LHCN-M2 (cell line): ENCODE results near the gene ID3. TPM values are rescaled to one million over a fixed set of nuclear protein-coding genes. Genes with fewer than 3 reads are reported as not detected.

Experiments
- DNase-seq: peaks from one replicate; pipeline ENCODE4 v3.0.0-alpha.2; 2012; ENCODE audit warnings: low read depth
- total RNA-seq: library from RNA; depleted of rRNA; stranded (reverse); fragments of >200 nt; gene quantifications from 2 replicates; pipeline ENCODE4 v1.2.3, GENCODE V29; 2014

The ID3 gene
- total RNA-seq, 1 experiment from 2014 or later, result 335 TPM

DNA sequence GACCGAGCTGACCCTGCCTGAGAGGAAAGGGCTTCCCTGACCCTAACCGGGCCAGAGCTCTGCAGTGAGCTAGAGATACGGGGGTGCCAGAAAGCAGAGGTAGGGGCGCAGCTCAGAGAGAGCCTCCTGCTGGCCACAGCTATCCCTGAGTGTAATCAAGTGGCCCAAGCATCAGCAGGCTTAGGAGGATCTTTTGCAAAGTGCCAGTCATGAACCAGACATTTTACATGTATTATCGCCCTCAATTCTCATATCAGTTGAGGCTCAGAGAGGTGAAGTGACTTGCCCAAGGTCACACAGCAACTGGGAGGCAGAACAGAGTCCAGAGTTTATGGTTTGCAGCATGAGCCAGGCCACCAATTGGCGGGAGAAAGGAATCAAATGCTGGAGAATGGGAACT lies 7.0 kb upstream of the ID3 start:
- no peak for DNase-seq

DNA sequence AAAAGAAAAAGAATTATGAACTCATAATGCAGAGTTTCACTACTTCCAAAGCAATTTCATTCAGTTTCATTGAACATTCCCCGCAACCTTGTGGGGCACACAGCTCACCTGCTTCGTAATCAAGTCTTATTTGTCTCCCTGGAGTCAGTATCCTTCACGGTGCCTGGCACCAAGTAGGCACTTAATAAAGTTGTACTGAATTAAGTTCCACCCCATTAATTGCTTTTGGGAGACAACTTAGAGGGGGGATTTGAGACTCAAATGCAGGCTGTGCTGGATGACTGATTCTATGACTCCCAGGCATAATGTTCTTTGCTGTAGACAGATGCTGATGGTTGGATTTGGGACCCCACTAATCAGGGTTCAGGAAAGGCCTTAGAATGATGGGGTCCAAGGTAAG lies 6.5 kb upstream of the ID3 start:
- DNase-seq, result no peak

DNA sequence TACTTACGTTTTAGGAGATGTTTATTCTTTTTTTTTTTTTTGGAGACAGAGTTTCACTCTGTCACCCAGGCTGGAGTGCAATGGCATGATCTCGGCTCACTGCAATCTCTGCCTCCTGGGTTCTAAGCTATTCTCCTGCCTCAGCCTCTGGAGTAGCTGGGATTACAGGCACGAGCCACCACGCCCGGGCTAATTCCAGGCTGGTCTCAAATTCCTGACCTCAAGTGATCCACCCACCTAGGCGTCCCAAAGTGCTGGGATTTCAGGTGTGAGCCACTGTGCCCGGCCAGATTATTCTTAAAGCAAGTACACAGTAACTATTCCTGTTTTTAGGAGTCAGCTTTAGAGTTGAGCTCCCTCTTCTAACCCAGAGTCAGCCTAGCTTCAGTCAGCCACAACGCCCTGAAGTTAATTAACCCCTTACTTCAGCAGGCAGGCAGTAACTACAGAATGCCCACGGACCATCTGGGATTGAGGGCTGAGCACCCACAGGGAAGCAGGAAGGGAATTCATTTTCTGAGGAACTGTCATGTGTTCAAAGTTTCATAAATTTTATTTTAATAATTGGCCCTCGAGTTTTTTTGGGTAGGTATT lies 5.3 kb upstream of the ID3 start:
- no peak for DNase-seq

DNA sequence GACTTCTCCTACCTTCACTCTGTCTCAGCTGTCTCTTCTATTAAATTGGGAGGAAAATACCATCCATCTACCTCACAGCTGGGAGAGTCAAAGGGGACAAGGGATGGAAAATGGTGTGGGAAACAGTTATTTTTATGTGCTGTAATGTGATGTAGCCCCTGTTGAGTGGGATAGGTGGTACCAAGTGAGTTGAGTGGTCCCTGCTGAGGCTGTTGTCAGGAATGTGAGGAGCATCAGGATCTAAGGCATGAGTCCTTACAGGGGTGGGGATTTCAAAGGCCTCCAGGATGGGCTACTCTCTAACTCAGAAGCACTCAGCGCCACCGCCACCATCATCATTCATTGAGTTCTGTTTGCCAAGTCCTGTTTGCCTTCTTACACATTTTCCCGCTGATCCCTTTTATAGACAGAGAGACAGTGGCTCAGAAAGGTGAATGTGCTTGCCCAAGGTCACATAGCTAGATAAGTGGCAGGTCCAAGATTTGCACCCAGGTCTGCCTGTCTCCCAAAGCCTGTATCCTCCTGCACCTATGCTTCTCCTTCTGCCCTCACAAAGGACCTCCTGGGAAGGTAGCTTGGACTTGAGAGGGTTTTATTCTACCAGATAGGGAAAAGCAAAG lies 4.6 kb upstream of the ID3 start:
- DNase-seq, result no peak

DNA sequence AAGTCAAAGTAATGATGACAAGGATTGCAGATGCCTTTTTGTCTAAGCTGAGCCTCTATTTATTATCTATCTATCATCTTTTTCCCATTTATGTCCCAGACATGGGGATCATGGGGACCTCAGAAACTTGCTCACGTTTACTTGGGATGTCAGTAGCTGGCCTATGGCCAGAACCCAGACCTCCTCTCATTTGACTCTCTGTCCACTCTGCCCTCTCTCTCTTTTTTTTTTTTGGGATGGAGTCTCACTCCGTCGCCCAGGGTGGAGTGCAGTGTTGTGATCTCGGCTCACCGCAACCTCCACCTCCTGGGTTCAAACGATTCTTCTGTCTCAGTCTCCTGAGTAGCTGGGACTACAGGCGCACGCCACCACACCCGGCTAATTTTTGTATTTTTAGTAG lies 3.7 kb upstream of the ID3 start:
- no peak for DNase-seq

DNA sequence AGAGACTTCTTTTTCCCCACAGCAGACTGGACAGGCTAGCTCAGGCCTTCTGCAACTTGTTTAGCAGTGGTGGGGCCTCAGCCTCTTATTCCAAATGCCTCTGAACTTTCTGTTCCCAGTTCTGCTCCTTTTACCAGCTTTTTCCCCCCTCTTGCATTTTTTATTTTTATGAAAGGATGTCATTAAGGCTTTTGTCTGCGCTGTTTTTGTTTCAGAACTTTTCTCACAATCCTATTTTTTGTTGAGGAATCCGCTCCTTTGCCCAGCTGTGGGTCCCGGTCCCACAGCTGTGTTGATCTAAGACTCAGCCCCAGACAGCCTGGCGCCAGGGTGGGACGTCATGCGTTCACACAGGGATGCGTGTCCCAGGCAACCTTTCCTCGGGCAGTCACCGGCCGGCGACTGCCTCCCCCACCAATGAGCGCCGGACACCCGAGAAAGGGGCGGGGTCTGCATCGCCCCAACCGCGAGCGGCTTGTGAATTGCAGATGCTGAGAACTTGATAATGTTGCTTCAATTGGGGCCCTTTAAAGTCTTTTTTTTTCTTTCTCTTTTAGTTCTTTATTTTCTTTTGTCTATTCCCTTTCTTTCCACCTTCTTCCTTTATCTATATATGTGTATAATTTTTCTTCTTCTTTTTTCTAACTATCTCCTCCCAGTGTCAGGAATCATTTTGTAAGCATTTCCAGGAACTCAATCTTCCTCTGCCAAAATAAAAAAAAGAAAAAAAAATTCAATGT lies 3.0 kb upstream of the ID3 start:
- DNase-seq, result peak; percentile 99

DNA sequence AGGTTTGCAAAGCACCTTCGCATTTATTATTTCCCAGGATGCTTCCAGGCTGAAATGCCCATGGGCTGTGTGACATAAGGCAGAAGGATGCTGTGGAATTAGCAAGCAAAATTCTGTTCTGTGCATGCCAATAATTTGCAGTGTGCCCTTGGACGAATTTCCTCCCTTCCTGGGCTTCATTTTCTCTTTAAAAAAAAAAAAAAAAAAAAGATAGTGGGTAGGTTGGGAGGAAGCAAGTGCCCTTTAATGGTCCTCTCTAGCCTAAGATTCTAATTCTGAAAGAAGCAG lies 2.5 kb upstream of the ID3 start:
- DNase-seq, result no peak

DNA sequence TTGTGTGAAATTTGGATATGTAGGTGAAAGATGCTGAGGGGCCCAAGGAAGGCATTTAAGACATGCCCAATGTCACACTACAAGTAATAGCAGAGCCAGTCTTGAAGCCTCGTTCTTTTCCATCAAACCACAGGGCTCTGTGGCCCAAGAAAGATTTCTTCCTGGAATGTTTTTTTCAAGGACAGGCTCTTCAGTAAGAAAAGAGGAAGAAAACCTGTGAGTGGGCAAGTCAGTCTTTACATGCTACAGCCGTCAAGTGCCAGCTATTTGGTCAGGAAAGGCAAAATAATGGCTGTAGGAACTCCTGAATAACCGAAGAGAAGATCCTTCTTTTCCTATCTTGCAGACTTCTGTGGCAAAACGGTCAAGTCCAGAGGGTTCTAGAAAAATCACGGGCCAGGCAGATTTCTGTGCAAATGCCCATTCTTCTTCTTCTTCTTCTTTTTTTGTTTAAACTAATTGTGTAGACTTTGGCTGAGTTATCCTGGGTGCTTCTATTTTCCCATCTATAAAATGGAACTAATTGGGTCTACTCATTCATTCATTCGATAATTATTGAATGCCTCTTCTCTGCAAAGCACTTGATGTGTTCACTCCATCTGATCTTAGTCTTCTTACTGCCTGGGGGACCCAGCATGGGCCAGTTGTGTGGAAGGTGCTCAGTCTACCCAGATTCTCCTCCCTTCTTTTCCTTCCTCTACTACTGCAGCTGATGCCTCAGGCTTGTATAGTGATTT lies 1.9 kb upstream of the ID3 start:
- no peak for DNase-seq

DNA sequence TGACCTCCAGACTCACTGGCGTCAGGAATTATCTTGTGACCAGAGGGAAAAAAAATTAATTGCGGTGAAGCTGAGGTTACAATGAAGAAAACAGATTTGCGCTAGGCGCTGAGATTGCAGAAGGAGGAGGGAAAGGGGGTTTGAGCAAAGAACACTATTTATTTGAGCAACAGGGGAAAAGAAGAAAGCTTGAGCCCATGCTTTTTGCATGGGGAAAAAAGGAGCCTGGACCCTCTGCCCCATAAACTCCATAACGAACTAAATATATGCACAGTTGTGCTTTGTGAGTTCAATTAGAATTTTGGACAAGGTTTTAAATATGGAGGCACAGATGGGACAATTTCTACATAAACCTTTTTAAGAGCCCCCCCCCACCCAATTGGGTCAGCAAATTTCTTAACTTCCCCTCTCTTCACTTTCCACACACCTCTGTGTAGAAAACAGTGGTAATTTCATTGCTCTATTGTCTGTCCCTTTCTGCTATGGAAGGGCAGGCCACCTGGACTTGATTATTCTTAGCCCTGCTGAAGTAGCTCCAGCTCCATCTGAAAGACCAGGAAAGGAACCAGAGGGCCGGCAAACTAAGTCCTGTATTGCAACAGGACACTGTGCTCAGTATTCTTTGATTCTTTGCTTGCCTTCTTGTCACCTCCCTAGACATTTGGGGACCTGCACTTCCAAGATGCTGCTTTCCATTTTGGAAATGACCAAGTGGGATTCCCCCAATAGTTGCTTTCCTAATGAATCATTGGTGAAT lies 862 bp upstream of the ID3 start:
- DNase-seq, result no peak

DNA sequence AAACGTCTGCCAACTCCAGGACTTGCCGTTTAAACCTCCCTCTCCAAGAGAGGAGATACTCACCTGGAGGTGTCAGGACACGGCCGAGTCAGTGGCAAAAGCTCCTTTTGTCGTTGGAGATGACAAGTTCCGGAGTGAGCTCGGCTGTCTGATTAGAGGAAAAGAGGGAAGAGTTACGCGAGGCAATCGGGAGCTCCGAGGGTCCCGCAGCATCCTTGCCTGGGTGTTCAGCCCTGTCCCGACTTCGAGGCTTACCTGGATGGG lies 497 bp downstream of the ID3 start:
- no peak for DNase-seq

DNA sequence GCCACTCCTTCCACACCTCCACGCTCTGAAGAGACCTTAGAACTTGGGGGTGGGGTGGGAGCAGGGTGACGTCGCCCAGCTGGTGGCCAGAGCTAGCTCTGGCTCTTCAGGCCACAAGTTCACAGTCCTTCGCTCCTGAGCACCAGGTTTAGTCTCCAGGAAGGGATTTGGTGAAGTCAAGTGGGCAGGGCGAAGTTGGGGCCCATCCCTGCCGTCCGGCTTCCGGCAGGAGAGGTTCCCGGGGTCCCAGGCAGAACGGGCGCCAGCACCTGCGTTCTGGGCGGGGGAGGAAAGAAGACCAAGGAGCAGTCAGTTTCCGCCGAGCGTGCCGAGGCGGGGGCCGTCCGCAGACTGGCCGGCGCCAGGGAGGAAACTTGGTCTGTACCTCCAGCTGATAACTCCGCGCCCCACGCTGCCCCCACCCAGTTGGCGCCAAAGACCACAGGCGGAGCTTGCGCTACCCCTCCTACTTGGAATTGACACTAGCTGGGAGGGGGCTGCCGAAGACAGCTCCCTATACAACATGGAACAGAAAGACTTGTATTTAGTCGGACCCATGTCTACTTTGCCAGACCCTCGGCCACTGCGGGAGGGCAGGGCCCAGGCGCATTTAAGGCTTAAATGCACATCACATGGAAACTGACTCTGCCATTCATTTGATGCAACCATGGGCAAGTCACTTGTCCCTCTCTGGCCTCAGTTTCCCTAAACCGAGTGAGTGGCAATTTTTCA lies 995 bp downstream of the ID3 start:
- peak; percentile 68 for DNase-seq

DNA sequence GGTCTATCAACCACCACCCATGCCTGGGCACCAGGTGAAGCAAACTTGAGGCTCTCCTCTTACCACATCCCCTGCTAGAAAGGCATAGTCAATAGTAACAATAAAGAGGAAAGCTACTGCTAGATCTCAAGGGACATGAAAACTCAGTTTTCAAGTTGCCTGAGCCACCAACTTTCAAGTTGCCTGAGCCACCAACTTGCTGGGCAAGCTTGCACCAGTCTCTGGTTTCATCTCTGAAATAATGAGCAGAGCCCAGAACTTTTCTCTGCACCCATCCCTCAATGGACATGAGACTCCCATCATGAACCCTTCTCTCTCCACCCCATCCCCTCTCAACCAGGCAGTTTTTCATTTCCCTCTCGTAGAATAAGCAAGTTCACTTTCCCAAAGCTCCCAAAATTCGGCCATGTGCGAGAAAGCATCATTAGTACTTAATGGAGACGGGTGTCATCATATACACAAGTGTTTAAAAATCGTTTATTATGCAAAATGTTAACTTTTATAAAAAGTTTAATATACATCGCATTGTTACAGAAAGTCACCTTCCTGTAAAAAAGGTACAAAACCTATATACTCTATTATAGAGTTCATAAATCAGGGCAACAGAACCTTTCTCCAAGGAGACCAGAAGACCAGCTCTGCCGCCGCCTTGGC lies 1.7 kb downstream of the ID3 start:
- DNase-seq, result no peak

DNA sequence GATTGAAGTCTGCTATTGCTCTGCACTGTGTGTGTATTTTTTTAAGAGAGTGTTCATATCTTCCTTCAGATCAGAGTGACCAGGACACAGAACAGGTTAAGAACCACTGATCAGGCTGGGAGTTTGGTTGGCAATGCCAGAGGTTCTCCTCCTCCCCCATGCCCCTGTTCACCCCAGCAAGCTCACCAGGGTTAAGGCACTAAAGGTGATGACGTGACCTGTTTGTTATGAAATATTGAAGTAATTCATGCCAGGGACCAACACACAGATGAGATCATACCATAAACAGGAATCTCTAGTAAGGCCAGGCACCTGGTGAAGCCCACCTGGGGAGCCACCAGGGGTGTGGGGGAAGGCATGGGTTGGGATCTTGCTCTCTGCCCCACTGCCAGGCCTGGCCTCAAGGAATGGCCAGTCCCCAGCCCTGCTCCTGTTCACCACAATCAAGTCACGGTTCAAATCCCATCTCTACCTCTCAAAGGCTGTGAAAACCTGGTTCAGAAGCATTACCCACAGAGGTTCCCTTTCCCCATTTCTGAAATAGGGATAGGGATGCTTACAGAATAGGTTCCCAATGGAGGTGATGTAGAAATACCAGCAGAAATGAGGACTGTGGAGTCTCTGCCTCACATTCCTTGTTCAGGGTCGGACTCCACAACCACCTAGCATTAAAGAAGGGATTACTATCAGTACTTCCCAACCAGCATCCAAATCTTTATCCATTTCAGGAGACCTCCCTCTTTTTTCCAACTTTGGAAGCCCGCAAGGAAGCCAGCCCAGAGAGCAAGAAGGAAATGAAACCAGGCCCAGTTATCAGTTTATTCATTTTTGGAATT lies 2.4 kb downstream of the ID3 start:
- peak; percentile 70 for DNase-seq

DNA sequence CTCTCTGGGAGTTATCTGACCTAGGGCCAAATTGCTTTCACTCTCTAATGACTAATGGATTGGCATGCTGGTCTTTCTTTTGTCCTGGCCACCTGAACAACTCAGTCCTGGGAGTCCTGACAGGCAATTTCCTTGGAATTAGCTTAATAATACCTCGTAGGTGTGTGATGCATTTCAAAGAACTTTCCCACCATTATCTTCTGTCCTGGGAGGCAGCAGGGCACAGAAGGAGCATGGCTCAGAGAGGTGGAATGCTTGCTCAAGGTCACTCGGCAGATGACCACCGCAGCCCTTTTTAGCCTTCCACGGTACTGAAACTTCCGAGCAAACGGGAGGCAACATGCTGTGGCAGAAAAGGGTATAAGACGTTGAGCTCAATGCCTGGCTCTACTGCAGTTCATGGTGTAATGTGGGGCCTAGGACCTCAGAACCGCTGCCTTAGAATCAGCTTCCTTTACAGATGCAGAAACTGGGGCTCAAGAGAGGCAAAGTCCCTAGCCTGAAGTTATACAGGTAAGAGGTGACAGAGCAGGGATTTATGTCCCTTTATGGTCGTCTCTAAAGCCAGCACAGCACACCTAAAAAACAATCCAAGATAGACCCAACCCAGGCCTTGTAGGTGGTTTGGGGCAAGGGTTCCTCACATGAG lies 3.2 kb downstream of the ID3 start:
- peak; percentile 87 for DNase-seq

DNA sequence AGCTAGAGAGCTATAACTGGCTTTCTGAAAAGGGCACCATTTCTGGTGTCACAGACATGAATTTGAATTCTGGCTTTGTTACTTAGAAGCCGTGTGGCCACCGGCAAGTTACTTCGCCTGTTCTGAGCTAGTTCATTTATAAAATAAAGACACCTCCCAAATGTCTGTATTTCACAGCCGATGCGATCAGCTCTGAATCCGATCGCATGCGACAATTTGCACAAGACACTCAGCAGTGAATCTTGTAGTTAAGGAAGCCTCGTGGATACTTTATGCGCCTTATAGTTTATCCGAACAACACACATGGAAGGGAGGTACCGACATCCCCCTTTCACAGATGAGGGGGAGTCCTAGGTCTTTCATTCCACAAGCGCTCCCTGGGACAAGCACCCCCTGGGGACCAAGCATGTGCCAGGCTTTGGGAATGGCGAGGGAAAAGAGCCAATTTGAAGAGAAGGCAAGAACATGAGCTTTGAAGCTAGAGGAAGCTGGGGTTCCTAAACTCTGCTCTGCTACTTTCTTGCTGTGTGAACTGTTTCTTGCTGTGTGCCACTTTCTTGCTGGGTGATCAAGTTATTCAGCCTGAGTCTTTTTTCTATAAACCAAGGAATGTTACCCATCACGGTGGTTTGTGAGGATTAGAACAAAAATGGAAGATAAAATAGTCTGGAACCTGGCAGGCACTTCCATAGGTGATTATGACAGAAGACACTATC lies 3.9 kb downstream of the ID3 start:
- peak; percentile 84 for DNase-seq

DNA sequence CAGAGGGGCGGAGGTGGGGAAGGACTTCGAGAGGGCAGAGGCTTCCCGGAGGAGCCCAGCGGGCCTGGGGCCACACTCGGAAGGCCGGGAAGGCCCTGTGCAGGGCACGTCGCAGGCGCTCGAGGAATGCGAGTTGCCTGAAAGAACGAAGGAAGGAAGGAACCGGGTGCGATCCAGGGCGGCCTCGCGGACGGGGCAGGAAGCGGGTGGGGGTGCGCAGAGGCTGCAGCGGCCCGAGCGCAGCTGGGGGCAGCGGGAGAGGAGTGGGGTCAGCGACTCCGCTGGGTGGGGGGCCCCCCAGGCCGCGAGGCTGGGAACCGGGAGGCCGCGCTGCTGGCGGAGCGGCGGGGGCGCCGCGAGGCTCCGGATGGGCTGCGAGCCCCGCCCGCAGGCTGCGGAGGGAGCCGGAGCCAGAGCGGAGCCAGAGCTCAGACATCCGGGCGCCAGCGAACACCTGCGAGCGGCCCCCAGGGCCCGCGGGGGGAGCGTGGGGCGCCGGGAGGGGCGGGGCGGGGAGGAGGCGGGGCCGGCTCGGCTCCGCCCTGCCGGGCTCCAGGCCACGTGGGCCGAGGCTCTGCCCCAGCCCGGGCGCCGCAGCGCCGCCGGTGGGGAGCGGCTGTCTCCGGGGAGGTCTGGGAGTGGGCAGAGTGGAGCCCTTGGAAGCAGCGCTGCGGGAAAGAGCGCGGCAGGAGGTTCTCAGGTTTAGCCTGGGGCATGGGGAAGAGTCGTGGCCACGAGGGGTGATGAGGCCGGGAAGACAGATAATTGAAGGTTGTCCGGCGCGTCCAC lies 4.6 kb downstream of the ID3 start:
- DNase-seq, result peak; percentile 92

DNA sequence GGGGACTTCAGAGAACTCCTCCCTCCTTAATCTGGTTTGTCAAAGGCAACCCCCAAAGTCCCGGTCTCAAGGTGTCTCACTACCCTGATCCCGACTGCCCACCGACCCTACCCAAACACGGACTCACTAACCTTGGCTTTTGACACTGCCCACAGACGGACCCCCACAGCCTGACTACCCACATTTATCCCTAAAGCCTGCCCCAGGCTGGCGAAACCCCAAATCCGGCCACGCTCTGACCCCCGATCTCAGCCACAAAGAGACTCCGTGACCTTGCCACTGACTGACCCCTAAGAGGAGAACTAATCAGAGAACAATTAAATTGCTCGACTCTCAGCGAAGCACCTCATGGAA lies 5.2 kb downstream of the ID3 start:
- DNase-seq, result no peak
